GM21390 (cell line): Measurements from ENCODE around the gene KCNN2.
"Not testable (repeated sequence)": the region's sequence is repeated elsewhere in the genome, so short reads cannot be mapped to it uniquely, and the experiment has no call there.

Experiments used
- ATAC-seq: cut with Tn5 transposase; IDR thresholded peaks from one replicate; pipeline ENCODE4 v1.9.1; 2021; ENCODE audit not compliant: unreplicated experiment

KCNN2 gene

GRCh38 chr5:114418176-114419066 is 56.6 kb downstream of the KCNN2 start:
- peak; percentile 95 for ATAC-seq

- ATAC-seq, result peak; percentile 35
Observed at GRCh38 chr5:114419067-114419388, 57.2 kb downstream of the KCNN2 start.

- ATAC-seq, result no peak
Observed at GRCh38 chr5:114419959-114420358, 58.1 kb downstream of the KCNN2 start.

DNA sequence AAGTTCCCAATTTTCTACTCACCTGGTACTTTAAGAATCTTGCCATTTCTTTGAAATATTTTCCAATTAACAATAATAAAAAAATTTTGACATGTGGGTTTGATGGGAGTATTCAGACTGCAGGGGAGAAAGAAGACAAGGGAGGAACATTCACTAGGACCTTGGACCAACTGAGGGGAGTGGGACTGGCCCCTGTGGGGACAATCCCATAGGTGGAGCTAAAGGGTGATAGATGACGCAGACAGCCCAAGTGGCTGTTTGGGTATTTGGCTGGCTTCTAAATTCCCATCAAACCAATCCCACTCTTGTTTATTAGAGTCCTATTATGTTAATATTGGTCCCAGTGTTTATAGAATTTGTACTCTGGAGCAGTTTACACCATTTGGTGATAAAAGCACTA is 65.3 kb downstream of the KCNN2 start:
- no peak for ATAC-seq

DNA sequence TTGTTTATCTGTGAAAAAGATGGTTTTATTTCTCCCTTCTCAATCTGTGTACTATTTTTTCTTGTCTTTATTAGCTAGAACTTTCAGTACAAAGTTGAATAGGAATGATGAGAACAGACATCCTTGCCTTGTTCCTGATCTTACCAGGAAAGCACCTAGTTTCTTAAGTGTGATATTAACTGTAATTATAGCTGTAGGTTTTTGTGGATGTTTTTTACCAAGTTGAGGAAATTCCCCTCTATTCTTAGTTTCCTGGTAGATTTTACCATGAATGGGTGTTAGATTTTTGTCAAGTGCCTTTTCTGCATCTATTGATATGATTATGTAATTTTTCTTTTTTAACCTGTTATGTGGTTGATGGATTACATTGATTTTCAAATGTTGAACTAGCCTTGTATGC is 68.7 kb downstream of the KCNN2 start:
- no peak for ATAC-seq

DNA sequence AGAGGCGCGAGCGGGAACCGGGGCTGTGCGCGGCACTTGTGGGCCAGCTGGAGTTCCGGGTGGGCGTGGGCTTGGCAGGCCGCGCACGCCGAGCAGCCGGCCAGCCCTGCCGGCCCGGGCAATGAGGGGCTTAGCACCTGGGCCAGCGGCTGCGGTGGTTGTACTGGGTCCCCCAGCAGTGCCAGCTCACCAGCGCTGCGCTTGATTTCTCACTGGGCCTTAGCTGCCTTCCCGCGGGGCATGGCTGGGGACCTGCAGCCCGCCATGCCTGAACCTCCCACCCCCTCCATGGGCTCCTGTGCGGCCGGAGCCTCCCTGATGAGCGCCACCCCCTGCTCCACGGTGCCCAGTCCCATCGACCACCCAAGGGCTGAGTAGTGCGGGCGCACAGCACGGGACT is 70.8 kb downstream of the KCNN2 start:
- ATAC-seq, result not testable (repeated sequence)

GRCh38 chr5:114434396-114435219 is 72.7 kb downstream of the KCNN2 start:
- ATAC-seq, result no peak

DNA sequence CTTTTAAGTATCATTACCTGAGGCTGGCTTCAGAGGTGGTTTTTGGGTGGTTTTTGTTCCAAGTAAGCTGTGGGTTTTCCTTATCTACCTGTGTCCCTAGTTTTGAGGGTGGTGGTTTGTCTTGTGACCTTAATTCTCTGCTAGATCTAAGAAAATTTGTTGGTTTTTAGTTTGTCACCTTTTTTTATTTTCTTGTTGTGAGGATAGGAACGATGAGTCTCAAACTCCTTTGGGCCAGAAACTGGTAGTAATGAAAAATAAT is 73.3 kb downstream of the KCNN2 start:
- ATAC-seq, result no peak

- ATAC-seq, result peak; percentile 78
Observed at GRCh38 chr5:114435885-114436299, 74.0 kb downstream of the KCNN2 start.

DNA sequence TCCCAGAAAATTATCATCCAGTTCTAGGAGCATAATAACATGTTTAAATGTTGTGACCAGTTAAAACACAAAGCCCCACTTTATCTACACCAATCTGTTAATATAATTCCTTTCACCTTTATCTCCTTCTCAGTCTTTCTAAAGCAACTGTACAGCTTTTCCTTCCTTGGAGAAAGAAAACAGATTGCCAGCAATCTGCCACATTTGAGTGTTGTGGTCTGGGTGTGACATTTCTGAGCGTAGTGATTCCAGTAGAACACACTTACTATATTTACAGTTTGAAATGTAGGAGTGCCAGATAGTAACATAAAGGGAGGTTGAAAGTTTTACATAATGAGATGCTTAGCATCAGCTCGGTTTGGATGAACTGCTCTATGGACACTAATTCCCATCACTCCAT is 76.1 kb downstream of the KCNN2 start:
- no peak for ATAC-seq

GRCh38 chr5:114438471-114438870 is 76.6 kb downstream of the KCNN2 start:
- ATAC-seq, result no peak

- ATAC-seq, result peak; percentile 46
Observed at GRCh38 chr5:114447084-114447773, 85.4 kb downstream of the KCNN2 start.

GRCh38 chr5:114448481-114448880 is 86.6 kb downstream of the KCNN2 start:
- no peak for ATAC-seq

GRCh38 chr5:114449860-114450421 is 88.1 kb downstream of the KCNN2 start:
- peak; percentile 96 for ATAC-seq

- no peak for ATAC-seq
Observed at GRCh38 chr5:114450437-114450836, 88.6 kb downstream of the KCNN2 start.

GRCh38 chr5:114458726-114459125 is 96.9 kb downstream of the KCNN2 start:
- ATAC-seq, result no peak

- ATAC-seq, result no peak
Observed at GRCh38 chr5:114467171-114467570, 105.3 kb downstream of the KCNN2 start.

DNA sequence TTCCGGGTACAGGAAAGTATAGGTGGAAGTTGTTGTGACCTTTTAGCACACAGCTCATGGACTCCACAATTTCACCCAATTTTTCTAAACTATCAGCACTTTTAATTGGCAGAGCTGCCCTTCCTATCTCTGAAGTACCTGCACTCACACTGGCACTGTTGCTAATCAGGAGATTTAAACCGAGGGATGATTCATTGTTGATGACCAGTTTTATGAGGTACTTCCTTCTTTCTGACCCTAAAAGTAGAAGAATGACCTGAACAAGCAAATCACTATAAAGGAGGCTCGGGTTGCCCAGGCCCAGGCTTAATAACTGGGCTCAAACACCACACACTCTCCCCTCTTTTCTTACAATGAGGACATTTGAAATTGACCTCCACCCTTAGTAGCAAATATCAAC is 105.9 kb downstream of the KCNN2 start:
- no peak for ATAC-seq

DNA sequence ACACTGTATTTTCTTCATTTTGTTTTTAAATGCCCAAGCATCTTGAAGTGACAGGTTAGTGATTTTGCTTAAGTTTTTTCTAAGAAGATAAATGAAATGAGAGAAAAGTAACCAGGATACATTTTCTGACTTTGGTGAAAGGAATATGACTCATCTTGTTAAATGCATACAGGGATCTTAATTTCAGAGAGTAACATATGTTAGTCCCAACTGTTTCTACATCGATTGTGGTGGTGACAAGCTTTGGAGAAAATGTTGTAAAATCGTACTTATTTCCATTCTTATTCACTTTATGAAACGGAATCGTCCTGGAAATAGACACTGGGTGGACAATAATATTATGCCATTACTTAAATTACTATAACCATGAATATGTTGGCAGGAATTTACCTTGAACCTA is 107.5 kb downstream of the KCNN2 start:
- no peak for ATAC-seq

DNA sequence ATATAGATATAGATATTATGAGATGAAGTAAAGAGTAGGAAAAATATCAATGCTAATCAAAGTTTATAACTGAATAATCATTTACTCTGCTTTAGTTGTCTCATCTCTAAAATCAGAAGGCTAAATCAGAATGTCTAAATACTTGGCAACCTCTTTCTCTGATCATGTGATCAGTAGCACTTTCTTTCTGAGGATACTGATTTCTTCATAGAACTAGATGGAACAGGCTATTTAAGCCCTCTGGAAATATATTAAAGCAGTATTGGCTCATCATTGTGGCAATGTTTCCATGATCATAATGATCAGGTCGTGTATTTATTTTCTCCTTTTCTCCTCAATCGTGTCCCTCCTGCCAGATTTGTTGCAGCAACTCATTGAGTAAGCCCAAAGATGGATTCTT is 109.7 kb downstream of the KCNN2 start:
- ATAC-seq, result no peak

- no peak for ATAC-seq
Observed at GRCh38 chr5:114473541-114473940, 111.7 kb downstream of the KCNN2 start.
